GM21619 (cell line): ENCODE data around the gene TMEM98.
"Not testable (repeated sequence)": the region's sequence is repeated elsewhere in the genome, so short reads cannot be mapped to it uniquely, and the experiment has no call there.

Experiments used
- ATAC-seq: cut with Tn5 transposase; IDR thresholded peaks from one replicate; pipeline ENCODE4 v1.9.1; 2021; ENCODE audit not compliant: unreplicated experiment

TMEM98 gene

GRCh38 chr17:32976605-32977004, 48.7 kb downstream of the TMEM98 start:
- no peak for ATAC-seq

GRCh38 chr17:32980230-32980629, 52.3 kb downstream of the TMEM98 start:
- no peak for ATAC-seq

- not testable (repeated sequence) for ATAC-seq
Observed at GRCh38 chr17:32981611-32982010, 53.7 kb downstream of the TMEM98 start.

GRCh38 chr17:32985050-32985756, 57.2 kb downstream of the TMEM98 start:
- ATAC-seq, result no peak

- ATAC-seq, result not testable (repeated sequence)
Observed at GRCh38 chr17:32987453-32987805, 59.5 kb downstream of the TMEM98 start.

- ATAC-seq, result not testable (repeated sequence)
Observed at GRCh38 chr17:32987868-32988267, 59.9 kb downstream of the TMEM98 start.

- ATAC-seq, result no peak
Observed at GRCh38 chr17:32988481-32989101, 60.6 kb downstream of the TMEM98 start.

GRCh38 chr17:32992321-32993033, 64.5 kb downstream of the TMEM98 start:
- ATAC-seq, result no peak

- ATAC-seq, result no peak
Observed at GRCh38 chr17:32993977-32994376, 66.0 kb downstream of the TMEM98 start.
